GM12878 (cell line): ENCODE data around the gene RBM19. TPM values are rescaled to one million over a fixed set of nuclear protein-coding genes. Genes with fewer than 3 reads are reported as not detected.

Experiments
- ATAC-seq: fragments of 200-7000 bp; cut with Tn5 transposase; 3 replicates; pipeline ENCODE4 v1.9.1; 2020; ENCODE audit warnings: mild to moderate bottlenecking, moderate library complexity
- BruUV-seq: library from RNA; stranded (reverse); fragments of 400-500 nt; replicated peaks from 2 replicates; lab custom pipeline; 2021; lab: Mats Ljungman, UMichigan
- CTCF ChIA-PET: fragments of 300-600 bp; sonication (Branson Sonifier 250); formaldehyde crosslinking; extraction: SDS; loops from one replicate; lab custom pipeline; 2021; ENCODE audit warnings: inconsistent platforms; lab: Yijun Ruan, JAX
- POLR2A ChIA-PET: fragments of 350-600 bp; formaldehyde crosslinking; extraction: SDS; loops from one replicate; lab custom pipeline; 2021; ENCODE audit warnings: inconsistent platforms; lab: Charles Lee
- RAD21 ChIA-PET: fragments of 300-600 bp; sonication (Branson Sonifier 250); formaldehyde crosslinking; loops from one replicate; lab custom pipeline; 2023; ENCODE audit warnings: antibody characterized with exemption; ENCODE audit not compliant: unreplicated experiment; lab: Charles Lee
- SMC1A ChIA-PET: fragments of 300-600 bp; sonication (Branson Sonifier 250); formaldehyde crosslinking; loops from one replicate; lab custom pipeline; 2023; ENCODE audit not compliant: unreplicated experiment, uncharacterized antibody; lab: Charles Lee
- DNase-seq: peaks from one replicate; pipeline ENCODE4 v3.0.0-alpha.2; 2011; ENCODE audit warnings: low read depth, low spot score
- FAIRE-seq: peaks from 3 replicates; lab custom pipeline; 2011; peaks lifted over from hg19 to GRCh38; lab: Jason Lieb, UNC
- H2AFZ ChIP-seq: 2 replicates; pipeline ENCODE4 v1.6.0; 2011; ENCODE audit warnings: low read depth, low read length, control low read depth; ENCODE audit not compliant: control insufficient read depth
- H3K27ac ChIP-seq: 2 replicates; pipeline ENCODE4 v1.5.1; 2011; ENCODE audit warnings: control low read depth; ENCODE audit not compliant: control insufficient read depth, insufficient read depth
- H3K27me3 ChIP-seq, 2 experiments: replicated peaks in 1 of 2; 2 replicates each; pipeline versions ENCODE4 v1.6.0 to v1.6.1; 2011; ENCODE audit warnings: low read length in 1 of 2; ENCODE audit not compliant: control insufficient read depth in 2 of 2, insufficient read depth in 2 of 2
- H3K36me3 ChIP-seq, 2 experiments: 2 replicates each; pipeline ENCODE4 v1.5.1; 2011; ENCODE audit warnings: low read length in 1 of 2; ENCODE audit not compliant: control insufficient read depth in 2 of 2, insufficient read depth in 2 of 2
- H3K4me1 ChIP-seq: 2 replicates; pipeline ENCODE4 v1.6.1; 2011; ENCODE audit warnings: mild to moderate bottlenecking, low read length, moderate library complexity, mixed read lengths; ENCODE audit not compliant: control insufficient read depth, insufficient read depth
- H3K4me2 ChIP-seq: 2 replicates; pipeline ENCODE4 v1.6.0; 2011; ENCODE audit warnings: control low read depth; ENCODE audit not compliant: control insufficient read depth, insufficient read depth
- H3K4me3 ChIP-seq: fragments of 200-600 bp; sonication (generic); 2 replicates; pipeline ENCODE4 v1.5.1; 2016
- H3K79me2 ChIP-seq: 2 replicates; pipeline ENCODE4 v1.6.0; 2011; ENCODE audit warnings: low read length; ENCODE audit not compliant: control insufficient read depth, insufficient read depth
- H3K9ac ChIP-seq: 2 replicates; pipeline ENCODE4 v1.8.0; 2011; ENCODE audit warnings: low read length, control low read depth, mixed read lengths; ENCODE audit not compliant: control insufficient read depth, insufficient read depth
- H3K9me3 ChIP-seq: replicated peaks from 3 replicates; pipeline ENCODE4 v1.5.1; 2011; ENCODE audit warnings: mild to moderate bottlenecking, low read length; ENCODE audit not compliant: control insufficient read depth, insufficient read depth
- H4K20me1 ChIP-seq: 2 replicates; pipeline ENCODE4 v1.6.0; 2011; ENCODE audit not compliant: control insufficient read depth, insufficient read depth
- CHD1 ChIP-seq: IDR thresholded peaks from 2 replicates; pipeline ENCODE4 v1.6.1; 2012; ENCODE audit warnings: low read depth, low read length, improper control_type of control experiment
- FOXK2 ChIP-seq: fragments of 450-650 bp; IDR thresholded peaks from 2 replicates; pipeline ENCODE4 v1.6.1; 2017; ENCODE audit warnings: mild to moderate bottlenecking, moderate library complexity
- HDAC6 ChIP-seq: fragments of 200-600 bp; sonication (generic); IDR thresholded peaks from one replicate; pipeline ENCODE4 v1.8.0; 2017; ENCODE audit warnings: antibody characterized with exemption; ENCODE audit not compliant: unreplicated experiment
- IKZF2 ChIP-seq, 2 experiments: fragments of 450-650 bp; IDR thresholded peaks; 2 replicates each; pipeline ENCODE4 v1.6.1; 2017; ENCODE audit warnings: mild to moderate bottlenecking in 2 of 2, moderate library complexity in 2 of 2
- JUND ChIP-seq: IDR thresholded peaks from 2 replicates; pipeline ENCODE4 v1.6.1; 2012; ENCODE audit warnings: low read depth, mild to moderate bottlenecking, low read length, improper control_type of control experiment, moderate library complexity
- KLF5 ChIP-seq: fragments of 450-650 bp; IDR thresholded peaks from 2 replicates; pipeline ENCODE4 v1.6.1; 2014; ENCODE audit warnings: mild to moderate bottlenecking; ENCODE audit not compliant: partially characterized antibody
- MTA3 ChIP-seq: IDR thresholded peaks from 2 replicates; pipeline ENCODE4 v1.6.1; 2012; ENCODE audit warnings: low read length, inconsistent platforms, borderline replicate concordance
- MYB ChIP-seq: fragments of 150-350 bp; IDR thresholded peaks from 2 replicates; pipeline ENCODE4 v1.6.1; 2014; ENCODE audit warnings: mild to moderate bottlenecking, low read depth, low read length, borderline replicate concordance
- NRF1 ChIP-seq: conservative IDR thresholded peaks from 2 replicates; pipeline ENCODE4 v1.6.1; 2011; ENCODE audit warnings: mild to moderate bottlenecking, low read depth, low read length, improper control_type of control experiment
- PAX8 ChIP-seq: fragments of 450-650 bp; IDR thresholded peaks from 2 replicates; pipeline ENCODE4 v1.6.1; 2017; ENCODE audit warnings: mild to moderate bottlenecking, moderate library complexity
- POU2F2 ChIP-seq: IDR thresholded peaks from 3 replicates; pipeline ENCODE4 v1.6.1; 2011; ENCODE audit warnings: low read depth, mild to moderate bottlenecking, low read length, borderline replicate concordance
- RFX5 ChIP-seq: IDR thresholded peaks from 2 replicates; pipeline ENCODE4 v1.6.1; 2011; ENCODE audit warnings: low read depth, low read length, improper control_type of control experiment
- SIX5 ChIP-seq: IDR thresholded peaks from 2 replicates; pipeline ENCODE4 v1.6.1; 2011; ENCODE audit warnings: mild to moderate bottlenecking, low read depth, low read length, moderate library complexity; ENCODE audit not compliant: severe bottlenecking
- SRF ChIP-seq, 2 experiments: IDR thresholded peaks; 2 replicates each; pipeline ENCODE4 v1.6.1; 2011; ENCODE audit warnings: low read depth in 2 of 2, low read length in 2 of 2, mild to moderate bottlenecking in 1 of 2, moderate library complexity in 1 of 2
- ZBED1 ChIP-seq: IDR thresholded peaks from 2 replicates; pipeline ENCODE4 v1.6.1; 2016; ENCODE audit warnings: borderline replicate concordance
- ZNF24 ChIP-seq: fragments of 450-650 bp; IDR thresholded peaks from 2 replicates; pipeline ENCODE4 v1.6.1; 2017; ENCODE audit warnings: antibody characterized with exemption, mild to moderate bottlenecking
- WGBS: methylation state at CpG from one replicate; pipeline ENCODE4 v1.1.6; 2016; ENCODE audit warnings: low lambda C conversion rate; ENCODE audit not compliant: insufficient replicate concordance, insufficient coverage; ENCODE audit errors: missing lambda C conversion rate; 5-methylcytosine and 5-hydroxymethylcytosine counted together
- in situ Hi-C: fragments of 300-500 bp; cut with MboI; formaldehyde crosslinking; loops from 9 replicates; pipeline ENCODE4 v1.14.3; 2018; ENCODE audit warnings: mixed read lengths
- intact Hi-C: fragments of 100-400 bp; cut with micrococcal nuclease; formaldehyde crosslinking; loops from one replicate; pipeline ENCODE4 v1.14.2; 2022; ENCODE audit not compliant: unreplicated experiment
- polyA plus RNA-seq, 11 experiments: library from polyadenylated mRNA; depleted of rRNA in 4 of 11; unstranded in 6 of 11; stranded (reverse) in 5 of 11; fragments of >200 nt; fragmentation: Nextera tagmentation in 4 of 11; fragmentation: Illumina TruSeq in 1 of 11; extraction: Ambion mirVana in 4 of 11; extraction: Trizol in 1 of 11; gene quantifications; 1 replicate in 1 of 11; 2 replicates in 10 of 11; pipeline versions ENCODE4 v1.2.1 to v1.2.3, GENCODE V29; 2011 to 2016; ENCODE audit warnings: inconsistent platforms in 2 of 11, missing spikeins in 2 of 11, low read depth in 1 of 11
- total RNA-seq, 4 experiments: library from RNA; depleted of rRNA in 3 of 4; stranded (reverse); fragments of >200 nt in 3 of 4; fragmentation: Illumina TruSeq in 1 of 4; extraction: Trizol in 1 of 4; gene quantifications; 2 replicates each; pipeline versions ENCODE4 v1.2.1 to v1.2.3, GENCODE V29; 2013 to 2021
- TF ChIP-seq, protein P1 (sequence below): IDR thresholded peaks from 2 replicates; pipeline ENCODE4 v1.6.1; 2012; ENCODE audit warnings: mild to moderate bottlenecking, low read depth, low read length
- TF ChIP-seq, protein P2 (sequence below): fragments of 450-650 bp; IDR thresholded peaks from 2 replicates; pipeline ENCODE4 v1.6.1; 2017; ENCODE audit warnings: antibody characterized with exemption, mild to moderate bottlenecking, moderate library complexity

Gene RBM19
- total and polyA plus RNA-seq, 10 of the 15 experiments (the other 5 are each of a cell fraction or from before 2014, with no cell fraction given) = 4.2 to 42.9 (median 28.4) TPM

DNA sequence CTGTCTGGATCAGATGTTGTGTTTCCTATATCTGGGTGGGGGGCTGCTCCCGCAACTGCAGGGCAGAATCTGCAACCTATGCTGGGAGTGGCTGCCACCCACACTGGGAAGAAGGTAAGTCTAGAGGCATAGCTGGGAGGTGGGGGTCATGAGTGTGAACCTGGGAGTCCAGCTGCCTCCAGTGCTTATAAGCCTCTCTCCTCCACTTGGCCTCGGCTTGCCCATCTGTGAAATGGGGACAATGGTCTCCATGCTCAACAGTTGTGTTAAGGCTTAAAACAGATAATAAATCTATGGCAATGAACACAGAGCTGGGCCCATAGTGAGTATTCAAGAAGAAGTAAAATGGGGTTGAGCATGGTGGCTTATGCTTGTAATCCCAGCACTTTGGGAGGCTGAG lies 90.0 kb downstream of the RBM19 start (continued):
- TF ChIP-seq, protein P1, sequence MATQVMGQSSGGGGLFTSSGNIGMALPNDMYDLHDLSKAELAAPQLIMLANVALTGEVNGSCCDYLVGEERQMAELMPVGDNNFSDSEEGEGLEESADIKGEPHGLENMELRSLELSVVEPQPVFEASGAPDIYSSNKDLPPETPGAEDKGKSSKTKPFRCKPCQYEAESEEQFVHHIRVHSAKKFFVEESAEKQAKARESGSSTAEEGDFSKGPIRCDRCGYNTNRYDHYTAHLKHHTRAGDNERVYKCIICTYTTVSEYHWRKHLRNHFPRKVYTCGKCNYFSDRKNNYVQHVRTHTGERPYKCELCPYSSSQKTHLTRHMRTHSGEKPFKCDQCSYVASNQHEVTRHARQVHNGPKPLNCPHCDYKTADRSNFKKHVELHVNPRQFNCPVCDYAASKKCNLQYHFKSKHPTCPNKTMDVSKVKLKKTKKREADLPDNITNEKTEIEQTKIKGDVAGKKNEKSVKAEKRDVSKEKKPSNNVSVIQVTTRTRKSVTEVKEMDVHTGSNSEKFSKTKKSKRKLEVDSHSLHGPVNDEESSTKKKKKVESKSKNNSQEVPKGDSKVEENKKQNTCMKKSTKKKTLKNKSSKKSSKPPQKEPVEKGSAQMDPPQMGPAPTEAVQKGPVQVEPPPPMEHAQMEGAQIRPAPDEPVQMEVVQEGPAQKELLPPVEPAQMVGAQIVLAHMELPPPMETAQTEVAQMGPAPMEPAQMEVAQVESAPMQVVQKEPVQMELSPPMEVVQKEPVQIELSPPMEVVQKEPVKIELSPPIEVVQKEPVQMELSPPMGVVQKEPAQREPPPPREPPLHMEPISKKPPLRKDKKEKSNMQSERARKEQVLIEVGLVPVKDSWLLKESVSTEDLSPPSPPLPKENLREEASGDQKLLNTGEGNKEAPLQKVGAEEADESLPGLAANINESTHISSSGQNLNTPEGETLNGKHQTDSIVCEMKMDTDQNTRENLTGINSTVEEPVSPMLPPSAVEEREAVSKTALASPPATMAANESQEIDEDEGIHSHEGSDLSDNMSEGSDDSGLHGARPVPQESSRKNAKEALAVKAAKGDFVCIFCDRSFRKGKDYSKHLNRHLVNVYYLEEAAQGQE = no peak

DNA sequence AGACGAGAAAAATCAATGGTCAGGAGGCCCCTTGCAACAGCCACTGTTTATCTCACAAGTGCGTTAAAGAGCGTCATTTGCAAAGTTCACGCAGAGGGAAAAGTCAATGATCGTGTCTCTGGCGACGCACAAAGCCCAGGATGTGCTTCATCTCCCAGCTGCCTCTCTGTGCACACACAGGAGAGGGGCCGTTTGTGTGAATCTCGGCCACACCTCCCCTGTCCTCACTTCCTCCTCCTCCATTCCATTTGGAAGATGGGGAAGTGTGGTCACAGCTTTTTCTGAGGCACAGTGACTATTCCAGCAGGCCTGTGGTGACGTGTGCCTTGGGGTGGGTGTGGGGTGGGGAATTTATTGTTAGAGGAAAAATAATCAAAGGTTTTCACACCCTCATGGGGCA lies 90.4 kb downstream of the RBM19 start:
- WGBS = 86% methylated on average over 10 of the region's 10 CpGs
- no peaks in the 10 kb centered on the region for H3K4me1 ChIP-seq
- intact Hi-C loops (no loop called here), in situ Hi-C loops (no loop called here)
- FAIRE-seq (no peak), ATAC-seq (no peak), DNase-seq (no peak)
- ChIA-PET POLR2A (no interaction called here), RAD21 (no interaction called here), CTCF (no interaction called here), SMC1A (no interaction called here)
- no peaks in the 10 kb centered on the region for H4K20me1 ChIP-seq
- H3K27ac ChIP-seq = no peak overlapping the region
- H3K36me3 ChIP-seq = peaks cover 2 to 8% of the 10 kb centered on the region in 2 experiments; a peak in 3 of 4 replicates
- no peak overlapping the region for H2AFZ ChIP-seq
- no peaks in the 10 kb centered on the region for H3K27me3 ChIP-seq
- no peak overlapping the region for H3K9ac ChIP-seq
- H3K9me3 ChIP-seq = no peaks in the 10 kb centered on the region
- no peak overlapping the region for H3K4me3 ChIP-seq
- no TSS peak for BruUV-seq
- no peak for TF ChIP-seq RFX5
- TF ChIP-seq ZBED1 = no peak
- no peak for TF ChIP-seq CHD1
- TF ChIP-seq, protein P2, sequence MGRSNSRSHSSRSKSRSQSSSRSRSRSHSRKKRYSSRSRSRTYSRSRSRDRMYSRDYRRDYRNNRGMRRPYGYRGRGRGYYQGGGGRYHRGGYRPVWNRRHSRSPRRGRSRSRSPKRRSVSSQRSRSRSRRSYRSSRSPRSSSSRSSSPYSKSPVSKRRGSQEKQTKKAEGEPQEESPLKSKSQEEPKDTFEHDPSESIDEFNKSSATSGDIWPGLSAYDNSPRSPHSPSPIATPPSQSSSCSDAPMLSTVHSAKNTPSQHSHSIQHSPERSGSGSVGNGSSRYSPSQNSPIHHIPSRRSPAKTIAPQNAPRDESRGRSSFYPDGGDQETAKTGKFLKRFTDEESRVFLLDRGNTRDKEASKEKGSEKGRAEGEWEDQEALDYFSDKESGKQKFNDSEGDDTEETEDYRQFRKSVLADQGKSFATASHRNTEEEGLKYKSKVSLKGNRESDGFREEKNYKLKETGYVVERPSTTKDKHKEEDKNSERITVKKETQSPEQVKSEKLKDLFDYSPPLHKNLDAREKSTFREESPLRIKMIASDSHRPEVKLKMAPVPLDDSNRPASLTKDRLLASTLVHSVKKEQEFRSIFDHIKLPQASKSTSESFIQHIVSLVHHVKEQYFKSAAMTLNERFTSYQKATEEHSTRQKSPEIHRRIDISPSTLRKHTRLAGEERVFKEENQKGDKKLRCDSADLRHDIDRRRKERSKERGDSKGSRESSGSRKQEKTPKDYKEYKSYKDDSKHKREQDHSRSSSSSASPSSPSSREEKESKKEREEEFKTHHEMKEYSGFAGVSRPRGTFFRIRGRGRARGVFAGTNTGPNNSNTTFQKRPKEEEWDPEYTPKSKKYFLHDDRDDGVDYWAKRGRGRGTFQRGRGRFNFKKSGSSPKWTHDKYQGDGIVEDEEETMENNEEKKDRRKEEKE = no peak
- TF ChIP-seq ZNF24 = no peak
- TF ChIP-seq MYB = no peak
- TF ChIP-seq HDAC6 = no peak
- no peak for TF ChIP-seq MTA3
- no peak for TF ChIP-seq PAX8
- TF ChIP-seq FOXK2 = no peak
- TF ChIP-seq SRF (IDR thresholded peaks at IDR 0.05; ENCODE audit: low read depth in 2 of 2, low read length in 2 of 2) = no peak
- no peak for TF ChIP-seq POU2F2
- no peak for TF ChIP-seq KLF5
- TF ChIP-seq NRF1 = no peak
- no peak for TF ChIP-seq IKZF2 (IDR thresholded peaks at IDR 0.05)
- no peak for TF ChIP-seq JUND
- no peak for TF ChIP-seq SIX5
- no peaks in the 10 kb centered on the region for H3K79me2 ChIP-seq
- H3K4me2 ChIP-seq = no peak overlapping the region
